ENCODE results near the gene STRC.
"Not testable (repeated sequence)": the region's sequence is repeated elsewhere in the genome, so short reads cannot be mapped to it uniquely, and the experiment has no call there.

Gene STRC

GRCh38 chr15:43618700-43619099 is at the start of gene STRC:
Gene STRC, minus strand, starts transcription at chr15:43618800. Its CDS starts 78 bp downstream, at chr15:43618722.
- H3K27ac Mint-ChIP-seq; H3K4me1 Mint-ChIP-seq (ENCODE audit: low read depth); H3K36me3 Mint-ChIP-seq (ENCODE audit: low read depth); H3K27me3 Mint-ChIP-seq; H3K9me3 Mint-ChIP-seq; H3K4me3 Mint-ChIP-seq: not testable (repeated sequence)

GRCh38 chr15:43666177-43666576 is 47.6 kb upstream of the STRC start:
- not testable (repeated sequence) for H3K4me1 Mint-ChIP-seq (ENCODE audit: low read depth); H3K27me3 Mint-ChIP-seq; H3K27ac Mint-ChIP-seq; H3K9me3 Mint-ChIP-seq; H3K36me3 Mint-ChIP-seq (ENCODE audit: low read depth); H3K4me3 Mint-ChIP-seq

GRCh38 chr15:43663333-43663732 is 44.7 kb upstream of the STRC start:
- H3K27ac Mint-ChIP-seq; H3K36me3 Mint-ChIP-seq (ENCODE audit: low read depth); H3K9me3 Mint-ChIP-seq; H3K27me3 Mint-ChIP-seq; H3K4me1 Mint-ChIP-seq (ENCODE audit: low read depth); H3K4me3 Mint-ChIP-seq: not testable (repeated sequence)

- H3K27ac Mint-ChIP-seq; H3K36me3 Mint-ChIP-seq (ENCODE audit: low read depth); H3K4me1 Mint-ChIP-seq (ENCODE audit: low read depth); H3K27me3 Mint-ChIP-seq; H3K4me3 Mint-ChIP-seq; H3K9me3 Mint-ChIP-seq: not testable (repeated sequence)
These were observed 43.7 kb upstream of the STRC start for GRCh38 chr15:43662293-43662692.

GRCh38 chr15:43659727-43660126 is 41.1 kb upstream of the STRC start:
- H3K4me3 Mint-ChIP-seq; H3K27me3 Mint-ChIP-seq; H3K4me1 Mint-ChIP-seq (ENCODE audit: low read depth); H3K27ac Mint-ChIP-seq; H3K9me3 Mint-ChIP-seq: not testable (repeated sequence)
- H3K36me3 Mint-ChIP-seq (ENCODE audit: low read depth) = peaks cover 11% of the 10 kb centered on the region

- peaks cover 23% of the 10 kb centered on the region for H3K36me3 Mint-ChIP-seq (ENCODE audit: low read depth)
- not testable (repeated sequence) for H3K4me1 Mint-ChIP-seq (ENCODE audit: low read depth); H3K9me3 Mint-ChIP-seq; H3K4me3 Mint-ChIP-seq; H3K27me3 Mint-ChIP-seq; H3K27ac Mint-ChIP-seq
These were observed 30.9 kb upstream of the STRC start for GRCh38 chr15:43649430-43649926.

GRCh38 chr15:43648649-43649429 is 30.2 kb upstream of the STRC start, which contains the start of gene CATSPER2:
Gene CATSPER2, minus strand, starts transcription at chr15:43648844. Its CDS starts 783 bp downstream, at chr15:43648061.
- Mint-ChIP-seq H3K4me3 (no peak within 1 kb of the TSS), H3K36me3 (ENCODE audit: low read depth) (peaks cover 23% of the 10 kb centered on the region), H3K9me3 (no peaks in the 10 kb centered on the region), H3K27ac (no peak within 1 kb of the TSS), H3K4me1 (ENCODE audit: low read depth) (no peaks in the 10 kb centered on the region), H3K27me3 (no peaks in the 10 kb centered on the region)

GRCh38 chr15:43638464-43639204 is 20.0 kb upstream of the STRC start:
- not testable (repeated sequence) for H3K9me3 Mint-ChIP-seq; H3K4me3 Mint-ChIP-seq; H3K27me3 Mint-ChIP-seq; H3K36me3 Mint-ChIP-seq (ENCODE audit: low read depth); H3K4me1 Mint-ChIP-seq (ENCODE audit: low read depth)
- H3K27ac Mint-ChIP-seq = peak overlapping the region; percentile 75

- H3K4me3 Mint-ChIP-seq; H3K27me3 Mint-ChIP-seq; H3K9me3 Mint-ChIP-seq; H3K27ac Mint-ChIP-seq; H3K4me1 Mint-ChIP-seq (ENCODE audit: low read depth); H3K36me3 Mint-ChIP-seq (ENCODE audit: low read depth): not testable (repeated sequence)
These were observed 8.3 kb upstream of the STRC start for GRCh38 chr15:43626937-43627336.

- no peak overlapping the region for H3K27ac Mint-ChIP-seq
- H3K36me3 Mint-ChIP-seq (ENCODE audit: low read depth) = no peaks in the 10 kb centered on the region
- H3K4me1 Mint-ChIP-seq (ENCODE audit: low read depth) = no peaks in the 10 kb centered on the region
- H3K9me3 Mint-ChIP-seq = no peaks in the 10 kb centered on the region
- H3K27me3 Mint-ChIP-seq = peaks cover 2% of the 10 kb centered on the region
- H3K4me3 Mint-ChIP-seq = no peak overlapping the region
These were observed 6.5 kb upstream of the STRC start for GRCh38 chr15:43625106-43625505.

- not testable (repeated sequence) for H3K36me3 Mint-ChIP-seq (ENCODE audit: low read depth); H3K9me3 Mint-ChIP-seq; H3K4me1 Mint-ChIP-seq (ENCODE audit: low read depth); H3K27me3 Mint-ChIP-seq; H3K4me3 Mint-ChIP-seq; H3K27ac Mint-ChIP-seq
These were observed 3.6 kb upstream of the STRC start for GRCh38 chr15:43622068-43622799.

- not testable (repeated sequence) for H3K4me3 Mint-ChIP-seq; H3K4me1 Mint-ChIP-seq (ENCODE audit: low read depth); H3K36me3 Mint-ChIP-seq (ENCODE audit: low read depth); H3K9me3 Mint-ChIP-seq; H3K27ac Mint-ChIP-seq; H3K27me3 Mint-ChIP-seq
These were observed 850 bp downstream of the STRC start for GRCh38 chr15:43617750-43618149.

- H3K4me1 Mint-ChIP-seq (ENCODE audit: low read depth); H3K27ac Mint-ChIP-seq; H3K9me3 Mint-ChIP-seq; H3K36me3 Mint-ChIP-seq (ENCODE audit: low read depth); H3K4me3 Mint-ChIP-seq: not testable (repeated sequence)
- peaks cover 34% of the 10 kb centered on the region for H3K27me3 Mint-ChIP-seq
These were observed 16.4 kb downstream of the STRC start for GRCh38 chr15:43602233-43602632.

- H3K4me1 Mint-ChIP-seq (ENCODE audit: low read depth); H3K9me3 Mint-ChIP-seq; H3K4me3 Mint-ChIP-seq; H3K27ac Mint-ChIP-seq; H3K36me3 Mint-ChIP-seq (ENCODE audit: low read depth): not testable (repeated sequence)
- H3K27me3 Mint-ChIP-seq = peaks cover 41% of the 10 kb centered on the region
These were observed 18.4 kb downstream of the STRC start for GRCh38 chr15:43600200-43600599.

GRCh38 chr15:43599131-43599530 is 19.5 kb downstream of the STRC start:
- H3K27ac Mint-ChIP-seq; H3K4me3 Mint-ChIP-seq; H3K9me3 Mint-ChIP-seq; H3K36me3 Mint-ChIP-seq (ENCODE audit: low read depth); H3K4me1 Mint-ChIP-seq (ENCODE audit: low read depth): not testable (repeated sequence)
- H3K27me3 Mint-ChIP-seq = peaks cover 36% of the 10 kb centered on the region
